HepG2 (cell line): ENCODE data around the gene ABHD15. TPM values are rescaled to one million over a fixed set of nuclear protein-coding genes. Genes with fewer than 3 reads are reported as not detected.

Source experiments
- ATAC-seq: fragments of 200-7000 bp; cut with Tn5 transposase; 3 replicates; pipeline ENCODE4 v1.9.1; 2020; ENCODE audit warnings: mild to moderate bottlenecking, moderate library complexity
- BruUV-seq: library from RNA; stranded (reverse); fragments of 400-500 nt; replicated peaks from 2 replicates; lab custom pipeline; 2021; lab: Mats Ljungman, UMichigan
- CTCF ChIA-PET: fragments of 300-600 bp; formaldehyde crosslinking; extraction: SDS; loops from one replicate; lab custom pipeline; 2021; ENCODE audit warnings: low total read pairs, inconsistent platforms, low intra/inter-chr PET ratio; lab: Yijun Ruan, JAX
- POLR2A ChIA-PET: fragments of 350-600 bp; sonication (Branson Sonifier 250); formaldehyde crosslinking; loops from one replicate; lab custom pipeline; 2020; ENCODE audit warnings: antibody characterized with exemption, inconsistent platforms; lab: Yijun Ruan, JAX
- DNase-seq: peaks from one replicate; pipeline ENCODE4 v3.0.0-alpha.2; 2015; ENCODE audit warnings: low spot score
- FAIRE-seq: peaks from 3 replicates; lab custom pipeline; 2011; peaks lifted over from hg19 to GRCh38; lab: Jason Lieb, UNC
- H2AFZ ChIP-seq: one replicate; pipeline ENCODE4 v1.6.1; 2011; ENCODE audit warnings: low read length, inconsistent platforms
- H3K27ac ChIP-seq: fragments of 300-600 bp; 3 replicates; pipeline ENCODE4 v1.8.0; 2011; ENCODE audit warnings: mixed run types, mild to moderate bottlenecking, mixed read lengths, low read length, inconsistent platforms; ENCODE audit not compliant: insufficient read depth; ENCODE audit errors: extremely low read length
- H3K27me3 ChIP-seq, 2 experiments: fragments of 200-600 bp in 1 of 2; 2 replicates in 1 of 2; 3 replicates in 1 of 2; pipeline versions ENCODE4 v1.6.0 to v1.8.0; 2011; ENCODE audit warnings: low read length in 2 of 2, mild to moderate bottlenecking in 2 of 2, moderate library complexity in 2 of 2, inconsistent platforms in 1 of 2; ENCODE audit not compliant: insufficient read depth in 2 of 2, control insufficient read depth in 1 of 2
- H3K36me3 ChIP-seq, 2 experiments: fragments of 200-600 bp in 1 of 2; replicated peaks in 1 of 2; 2 replicates in 1 of 2; 3 replicates in 1 of 2; pipeline versions ENCODE4 v1.5.1 to v1.8.0; 2011; ENCODE audit warnings: low read length in 2 of 2, inconsistent platforms in 1 of 2; ENCODE audit not compliant: insufficient read depth in 2 of 2, control insufficient read depth in 1 of 2
- H3K4me1 ChIP-seq: 2 replicates; pipeline ENCODE4 v1.5.1; 2012; ENCODE audit warnings: low read length, inconsistent platforms; ENCODE audit not compliant: insufficient read depth
- H3K4me2 ChIP-seq: 2 replicates; pipeline ENCODE4 v1.6.0; 2011; ENCODE audit warnings: low read depth, low read length, inconsistent platforms
- H3K4me3 ChIP-seq, 3 experiments: fragments of 200-600 bp in 1 of 3; sonication (generic), shearing (Covaris generic) in 1 of 3; replicated peaks in 1 of 3; 2 replicates each; pipeline ENCODE4 v1.5.1; 2011 to 2016; ENCODE audit warnings: low read length in 3 of 3, inconsistent platforms in 2 of 3, low read depth in 2 of 3, mild to moderate bottlenecking in 2 of 3, control low read depth in 1 of 3, mixed read lengths in 1 of 3; ENCODE audit not compliant: insufficient read depth in 1 of 3
- H3K79me2 ChIP-seq: one replicate; pipeline ENCODE4 v1.6.1; 2011; ENCODE audit warnings: low read length, inconsistent platforms; ENCODE audit not compliant: insufficient read depth
- H3K9ac ChIP-seq: 2 replicates; pipeline ENCODE4 v1.6.0; 2011; ENCODE audit warnings: mild to moderate bottlenecking, low read depth, low read length, inconsistent platforms; ENCODE audit not compliant: insufficient read depth
- H3K9me3 ChIP-seq: 2 replicates; pipeline ENCODE4 v1.5.1; 2012; ENCODE audit warnings: mild to moderate bottlenecking, low read length
- H4K20me1 ChIP-seq: 2 replicates; pipeline ENCODE4 v1.6.0; 2011; ENCODE audit warnings: inconsistent platforms, mild to moderate bottlenecking, low read length, moderate library complexity; ENCODE audit not compliant: insufficient read depth
- CBX1 ChIP-seq: IDR thresholded peaks from one replicate; pipeline ENCODE4 v1.6.1; 2016; ENCODE audit warnings: antibody characterized with exemption, low read depth
- CERS6 ChIP-seq: sonication (generic); formaldehyde crosslinking; IDR thresholded peaks from 2 replicates; pipeline ENCODE4 v1.5.0; 2020; ENCODE audit warnings: missing genetic modification reagents
- HMG20B ChIP-seq: conservative IDR thresholded peaks from 2 replicates; pipeline ENCODE4 v1.6.1; 2016; ENCODE audit warnings: missing genetic modification reagents, missing compliant biosample characterization
- KLF13 ChIP-seq: sonication (generic); formaldehyde crosslinking; IDR thresholded peaks from 2 replicates; pipeline ENCODE4 v1.4.0; 2020; ENCODE audit warnings: mild to moderate bottlenecking, missing genetic modification reagents
- NFAT5 ChIP-seq: sonication (generic); formaldehyde crosslinking; IDR thresholded peaks from 2 replicates; pipeline ENCODE4 v1.4.0; 2020; ENCODE audit warnings: missing genetic modification reagents
- RFX1 ChIP-seq: fragments of 450-650 bp; IDR thresholded peaks from 2 replicates; pipeline ENCODE4 v1.6.1; 2017
- RXRB ChIP-seq: IDR thresholded peaks from 2 replicates; pipeline ENCODE4 v1.6.1; 2016; ENCODE audit warnings: borderline replicate concordance, missing genetic modification reagents, missing compliant biosample characterization
- TRAFD1 ChIP-seq: sonication (generic); formaldehyde crosslinking; IDR thresholded peaks from 2 replicates; pipeline ENCODE4 v1.5.1; 2020; ENCODE audit warnings: missing genetic modification reagents, mild to moderate bottlenecking, borderline replicate concordance
- ZNF570 ChIP-seq: sonication (generic); formaldehyde crosslinking; IDR thresholded peaks from 2 replicates; pipeline ENCODE4 v1.4.0; 2020; ENCODE audit warnings: mild to moderate bottlenecking, missing genetic modification reagents, borderline replicate concordance
- ZNF619 ChIP-seq: sonication (generic); formaldehyde crosslinking; IDR thresholded peaks from 2 replicates; pipeline ENCODE4 v1.4.0; 2020; ENCODE audit warnings: mild to moderate bottlenecking, missing genetic modification reagents
- WGBS: methylation state at CpG from one replicate; pipeline ENCODE4 v1.1.6; 2017; ENCODE audit warnings: low lambda C conversion rate; 5-methylcytosine and 5-hydroxymethylcytosine counted together
- in situ Hi-C: cut with HindIII; loops from 2 replicates; pipeline ENCODE4 v1.10.0; 2017; ENCODE audit warnings: low pct_unique_long_range_greater_than_20kb; ENCODE audit not compliant: extremely low pct_ligation_motif_present
- intact Hi-C: fragments of 100-400 bp; cut with micrococcal nuclease; formaldehyde crosslinking; loops from one replicate; pipeline ENCODE4 v1.10.0; 2022; ENCODE audit not compliant: unreplicated experiment
- polyA plus RNA-seq, 8 experiments: library from polyadenylated mRNA; depleted of rRNA in 3 of 8; stranded (reverse) in 7 of 8; unstranded in 1 of 8; fragments of >200 nt; fragmentation: Illumina TruSeq in 4 of 8; extraction: Trizol in 4 of 8; gene quantifications; 2 replicates each; pipeline versions ENCODE4 v1.2.1 to v1.2.3, GENCODE V29; 2011 to 2016; ENCODE audit warnings: low read depth in 4 of 8, missing spikeins in 1 of 8, mixed read lengths in 1 of 8; ENCODE audit not compliant: insufficient read depth in 1 of 8
- total RNA-seq, 5 experiments: library from RNA; depleted of rRNA; stranded (reverse); fragments of >200 nt; fragmentation: Illumina TruSeq; extraction: Trizol; gene quantifications; 2 replicates each; pipeline ENCODE4 v1.2.3, GENCODE V29; 2016; ENCODE audit warnings: low read depth in 1 of 5

ABHD15 gene
- total and polyA plus RNA-seq, 2 of the 13 experiments (the other 11 are each of a cell fraction or from before 2014, with no cell fraction given) = 2.4 to 7.7 TPM

- TF ChIP-seq NFAT5 (CRISPR knock-in tag) = 0 out of 2 replicates have a peak, but pooled peaks have one; percentile 7
- 0 out of 2 replicates have a peak, but pooled peaks have one; percentile 4 for TF ChIP-seq ZNF619 (CRISPR knock-in tag)
Observed at GRCh38 chr17:29569245-29569950, 2.6 kb upstream of the ABHD15 start (continued).

- 5% methylated on average over 9 of the region's 85 CpGs for WGBS
- intact Hi-C loops (loop anchor here (10.0 kb wide), 1 partner anchor 274 kb away; the partner anchor contains the start of gene NUFIP2), in situ Hi-C loops (no loop called here)
- Histone ChIP-seq H3K27me3 (no peaks in the 10 kb centered on the region), H3K27ac (peak within 1 kb of the TSS; percentile 86), H3K9ac (peak within 1 kb of the TSS; percentile 79), H3K79me2 (no peaks in the 10 kb centered on the region), H4K20me1 (0 out of 2 replicates have a peak, but pooled peaks cover 3% of the 10 kb centered on the region), H3K4me1 (peaks cover 29% of the 10 kb centered on the region), H3K4me3 (peak within 1 kb of the TSS; percentile 72 to 94 (median 84)), H3K4me2 (peak within 1 kb of the TSS; percentile 85), H3K36me3 (no peaks in the 10 kb centered on the region; a peak in 1 of 5 replicates), H2AFZ (peak within 1 kb of the TSS; percentile 62), H3K9me3 (no peaks in the 10 kb centered on the region)
- FAIRE-seq (no peak), DNase-seq (peak; percentile 51), ATAC-seq (peak; percentile 25)
- ChIA-PET CTCF (interaction anchor here (1.3 kb wide), 1 partner anchor 12 kb away, joined by 3 read pairs; no protein-coding TSS in a partner anchor), POLR2A (interaction anchor here (0.8 to 3.1 kb wide), 7 partner anchors 9 to 275 kb away, joined by 3 to 24 read pairs (median 6); partner anchors contain the start of genes NUFIP2 and TAOK1)
- TSS peak; percentile 53 for BruUV-seq
- no peak for TF ChIP-seq CERS6 (CRISPR knock-in tag)
- TF ChIP-seq TRAFD1 = 0 out of 2 replicates have a peak, but pooled peaks have one; percentile 46
- no peak for TF ChIP-seq KLF13 (CRISPR knock-in tag)
- TF ChIP-seq HMG20B (CRISPR knock-in tag) = no peak
- no peak for TF ChIP-seq RXRB (CRISPR knock-in tag)
- TF ChIP-seq ZNF570 (CRISPR knock-in tag) = no peak
- no peak for TF ChIP-seq RFX1
- TF ChIP-seq CBX1 = no peak
Observed at GRCh38 chr17:29568331-29569244, 1.8 kb upstream of the ABHD15 start, which contains the start of gene TP53I13. TP53I13 (plus strand) TSS chr17:29568701; CDS start chr17:29568759, 58 bp downstream.
